HG02798 (cell line): ENCODE measurements around the gene PLCD1.
"Not testable (repeated sequence)": the region's sequence is repeated elsewhere in the genome, so short reads cannot be mapped to it uniquely, and the experiment has no call there.

ENCODE experiments used
- ATAC-seq: cut with Tn5 transposase; IDR thresholded peaks from one replicate; pipeline ENCODE4 v1.9.1; 2021; ENCODE audit warnings: mild to moderate bottlenecking; ENCODE audit not compliant: unreplicated experiment, poor library complexity

Gene PLCD1

DNA sequence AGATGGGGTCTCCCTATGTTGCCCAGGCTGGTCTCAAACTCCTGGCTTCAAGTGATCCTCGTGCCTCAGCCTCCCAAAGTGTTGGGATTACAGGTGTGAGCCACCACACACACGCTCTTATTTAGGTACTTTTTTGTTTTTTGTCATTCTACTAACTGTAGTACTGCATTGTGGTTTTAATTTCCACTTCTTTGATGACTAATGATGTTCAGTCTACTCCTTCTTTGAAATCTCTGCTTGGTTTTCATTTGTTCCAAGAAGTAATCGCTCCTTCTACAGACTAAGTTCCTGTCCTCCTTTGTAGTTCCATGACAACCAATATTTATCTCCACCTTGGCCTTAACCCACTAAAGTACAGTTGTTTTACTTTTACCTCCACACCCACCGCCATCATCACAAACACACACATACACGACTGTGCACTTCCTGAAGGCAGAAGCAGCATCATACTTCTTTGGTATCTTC, 9.0 kb upstream of the PLCD1 start:
- ATAC-seq = no peak

DNA sequence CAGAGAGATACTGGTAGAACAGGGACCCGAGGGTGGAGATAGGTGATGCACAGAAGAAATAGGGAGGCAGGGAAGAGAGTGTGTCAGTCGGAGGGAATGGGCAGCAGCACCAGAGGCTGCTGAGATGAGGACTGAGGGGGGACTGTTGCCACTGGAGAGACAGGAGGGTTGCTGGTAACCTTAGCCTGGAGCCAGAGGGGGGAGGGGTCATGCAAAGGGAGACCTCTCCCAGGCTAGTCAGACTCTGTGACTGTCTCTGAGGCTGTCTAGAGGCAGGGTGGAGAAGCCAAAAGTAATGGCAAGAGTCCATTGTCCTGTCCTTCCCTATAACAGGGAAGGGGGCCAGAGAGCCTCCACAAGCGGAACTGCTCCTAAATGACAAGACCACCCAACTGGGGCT, 7.5 kb upstream of the PLCD1 start:
- no peak for ATAC-seq

DNA sequence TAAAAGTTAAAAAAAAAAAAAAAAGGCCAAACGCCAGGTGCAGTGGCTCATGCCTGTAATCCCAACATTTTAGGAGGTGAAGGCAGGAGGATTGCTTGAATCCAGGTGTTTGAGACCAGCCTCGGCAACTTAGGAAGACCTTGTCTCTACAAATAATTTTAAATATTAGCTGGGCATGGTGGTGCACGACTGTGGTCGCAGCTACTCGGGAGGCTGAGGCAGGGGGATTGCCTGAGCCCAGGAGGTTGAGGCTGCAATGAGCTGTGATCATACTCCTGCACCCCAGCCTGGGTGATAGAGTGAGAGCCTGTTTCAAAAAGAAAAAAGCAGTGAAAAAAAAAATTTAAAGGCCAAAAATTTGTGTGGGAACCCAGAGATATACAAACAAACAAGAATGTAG, 6.8 kb upstream of the PLCD1 start:
- no peak for ATAC-seq

- not testable (repeated sequence) for ATAC-seq
Observed at GRCh38 chr3:38034335-38034734, 4.9 kb upstream of the PLCD1 start.

- ATAC-seq = not testable (repeated sequence)
Observed at GRCh38 chr3:38033586-38033985, 4.1 kb upstream of the PLCD1 start.

DNA sequence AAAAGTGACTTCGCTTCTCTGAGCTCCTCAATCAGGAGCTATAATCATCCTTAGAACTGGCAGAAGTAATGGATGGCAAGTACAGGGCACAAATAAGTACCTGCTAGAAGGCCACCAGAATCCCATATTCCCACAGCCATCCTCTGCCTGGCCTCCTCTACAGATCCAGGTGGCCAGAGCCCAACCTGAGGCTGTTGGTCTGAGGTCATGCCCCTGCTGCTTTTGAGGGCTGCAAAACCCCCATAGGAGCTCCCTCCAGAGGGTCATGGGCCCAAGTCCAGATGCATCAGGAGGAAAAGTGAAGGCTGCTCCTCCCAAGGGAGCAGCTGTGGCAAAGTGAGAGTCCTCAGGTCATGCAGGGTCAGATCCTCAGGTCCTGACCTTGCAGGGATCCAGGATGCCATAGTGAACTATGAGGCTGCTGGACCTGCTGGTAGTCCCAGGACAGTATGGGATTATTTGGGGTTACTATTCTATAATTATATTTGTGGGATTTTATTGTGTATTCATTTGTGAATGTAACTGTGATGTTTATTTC, 3.0 kb upstream of the PLCD1 start:
- no peak for ATAC-seq

DNA sequence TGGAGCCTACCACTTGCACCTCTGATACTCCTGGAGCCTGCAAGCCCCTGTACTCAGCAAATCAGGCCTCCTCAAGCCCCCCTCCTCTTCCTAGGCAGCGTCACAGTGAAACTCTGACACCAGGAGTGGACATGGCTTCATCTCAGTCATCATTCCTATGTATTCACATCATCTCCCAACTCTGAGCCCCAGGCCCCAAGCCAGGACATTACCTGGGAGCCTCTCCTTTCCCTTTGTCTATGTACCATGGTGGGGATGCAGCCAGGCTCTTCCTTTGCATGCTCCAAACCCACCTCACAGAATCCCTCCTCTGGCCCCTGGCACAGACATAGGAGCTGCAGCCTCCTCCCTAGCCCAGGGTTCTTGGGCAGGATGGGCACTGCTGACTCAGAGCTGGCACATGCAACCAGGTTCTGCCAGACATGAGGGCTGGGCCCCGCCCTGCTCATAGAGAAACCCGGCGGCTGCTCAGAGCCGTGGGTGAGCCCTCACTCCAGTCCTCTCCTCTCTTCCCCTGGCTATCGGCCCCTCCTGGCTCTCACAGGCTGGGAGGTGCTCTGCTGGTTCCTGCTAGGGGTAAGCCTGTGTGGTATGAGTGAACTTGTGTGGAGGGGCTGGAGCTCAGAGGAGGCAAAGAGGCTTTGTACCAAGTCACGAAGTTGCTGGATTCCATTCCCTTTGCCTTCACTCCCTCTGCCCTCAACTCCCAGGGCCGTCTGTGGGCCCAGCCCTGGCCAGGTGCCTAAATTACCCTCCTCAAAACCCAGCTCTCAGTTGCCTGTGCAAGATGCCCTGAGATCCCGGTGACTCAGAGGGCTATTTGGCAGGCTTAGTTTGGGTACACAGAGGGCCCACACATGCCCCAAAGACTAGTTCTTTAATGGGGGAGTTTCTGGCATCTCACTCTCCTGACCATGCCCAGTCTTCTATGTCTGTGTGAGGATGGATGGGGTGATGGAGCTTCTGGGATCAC, 1.9 kb upstream of the PLCD1 start:
- no peak for ATAC-seq

DNA sequence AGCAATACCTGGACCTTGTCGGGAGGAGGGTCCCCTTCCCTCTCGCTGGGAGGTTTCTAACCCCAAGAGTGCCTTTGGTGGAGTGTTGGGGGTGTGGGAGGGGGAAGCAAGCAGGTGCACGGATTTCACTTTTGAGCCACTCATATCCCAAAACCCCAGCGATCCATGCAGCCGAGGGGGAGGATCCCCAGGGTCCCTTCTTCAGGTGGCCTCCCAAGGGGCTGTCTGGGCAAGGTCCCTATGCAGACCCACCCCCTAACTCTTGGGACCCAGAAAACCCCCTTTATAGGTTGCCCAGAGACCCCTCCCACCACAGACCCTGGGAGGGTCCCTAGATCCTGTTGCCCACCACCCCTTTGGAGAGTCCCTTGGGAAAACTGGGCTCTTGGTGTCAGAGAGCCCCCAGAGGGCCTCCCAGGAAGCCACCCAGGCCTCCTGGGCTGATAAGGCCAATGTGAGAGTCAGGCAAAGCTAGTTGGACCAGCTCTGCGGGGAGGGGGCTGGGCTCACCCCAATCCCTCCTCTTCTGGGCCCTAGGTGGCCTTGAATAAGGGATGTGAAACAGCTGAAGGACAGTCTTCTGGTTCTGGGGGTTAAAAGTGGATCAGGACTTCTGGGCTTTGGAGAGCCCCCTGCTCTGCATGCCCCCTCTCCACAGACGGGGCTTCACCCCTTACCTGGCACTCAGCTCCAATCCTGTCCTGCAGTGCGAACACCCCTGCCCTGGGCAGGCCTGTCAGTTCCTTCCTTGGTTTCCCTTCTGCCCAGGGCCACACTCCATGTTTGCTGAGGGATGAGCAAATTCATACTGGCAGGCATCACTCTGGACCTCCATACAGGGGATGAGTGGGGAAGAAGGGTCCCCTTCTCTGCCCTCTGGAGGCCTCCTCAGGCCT, 932 bp upstream of the PLCD1 start:
- ATAC-seq = no peak

DNA sequence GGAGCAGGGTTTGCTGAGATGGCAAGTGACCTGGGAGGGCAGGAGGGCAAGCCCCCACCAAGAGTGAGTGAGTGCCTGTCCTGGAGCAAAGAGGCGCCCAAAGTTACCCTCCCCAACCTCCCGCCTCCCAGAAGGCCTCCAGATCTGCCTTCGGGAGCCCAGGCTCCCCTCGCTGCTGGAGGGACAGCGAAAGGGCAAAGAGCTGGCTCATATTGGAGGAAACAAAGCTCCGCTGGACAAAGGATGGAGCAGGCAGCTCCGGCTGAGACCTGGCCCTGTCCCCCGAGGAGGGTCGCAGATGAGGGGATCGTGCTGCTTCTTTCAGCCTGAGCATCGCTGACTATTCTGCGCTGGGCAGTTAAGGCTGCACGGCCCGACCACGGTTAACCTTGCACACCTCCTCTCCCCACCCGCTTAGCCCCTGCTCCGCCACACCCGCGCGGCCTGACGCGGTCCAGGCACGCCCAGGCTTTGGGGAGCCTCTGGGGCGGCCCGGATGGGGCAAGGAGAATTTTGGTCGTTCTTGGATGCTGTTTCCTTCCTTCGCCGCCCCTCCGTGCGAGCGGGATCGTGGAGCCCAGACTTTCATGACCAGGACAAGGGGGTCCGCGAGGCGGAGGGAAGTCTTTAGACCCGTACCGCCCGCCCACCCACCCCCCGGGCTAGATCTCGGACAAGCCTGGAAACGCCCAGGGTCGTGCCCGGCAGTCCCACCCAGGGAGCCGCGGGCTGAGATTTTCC, 651 bp downstream of the PLCD1 start:
- ATAC-seq = no peak

DNA sequence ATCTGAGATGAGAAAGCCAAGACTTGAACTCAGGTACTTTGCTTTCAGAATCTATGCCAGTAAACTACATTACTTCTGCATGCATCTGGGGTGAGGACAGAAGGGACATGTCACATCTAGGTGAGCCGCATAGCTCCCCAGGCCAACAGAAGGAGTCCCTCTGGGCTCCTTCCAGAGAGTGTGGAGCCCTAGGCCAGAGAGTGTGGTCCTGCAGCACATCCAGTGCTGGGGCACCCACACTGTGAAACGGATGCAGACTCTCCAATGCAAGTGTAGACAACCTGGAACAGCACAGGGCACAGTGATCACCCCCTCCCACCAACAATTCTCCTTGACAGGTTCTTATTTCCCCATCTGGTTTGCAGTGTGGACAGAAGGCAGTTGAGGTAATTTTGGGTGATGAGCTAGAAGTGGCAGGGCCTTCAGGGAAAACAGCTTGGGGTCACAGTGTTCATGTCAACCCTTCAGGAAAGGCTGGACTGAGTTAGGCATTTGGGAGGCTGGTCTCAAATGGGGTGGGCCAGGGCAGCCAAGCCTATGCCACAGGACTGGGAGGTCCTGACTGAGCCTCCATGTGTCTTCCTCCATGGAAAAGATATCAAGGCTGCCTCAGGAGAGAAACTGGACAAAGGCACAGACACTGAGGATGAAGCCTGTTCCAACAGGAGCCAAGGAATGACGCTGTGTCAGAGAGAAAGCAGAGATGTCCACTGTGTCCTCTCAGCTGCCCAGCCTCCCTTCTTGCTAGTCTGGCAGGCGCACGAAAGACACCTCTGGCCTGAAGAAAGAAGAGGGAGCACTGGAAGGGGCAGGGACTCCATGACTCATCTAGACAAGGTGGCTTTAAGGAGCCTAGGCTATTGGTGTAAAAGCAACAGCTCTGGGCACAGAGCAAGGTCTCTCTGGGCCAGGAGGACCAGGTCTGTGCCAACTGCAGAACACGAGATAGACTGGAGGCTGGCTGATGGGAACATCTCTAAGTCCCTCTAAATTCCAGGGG, 1.7 kb downstream of the PLCD1 start:
- ATAC-seq = no peak

- no peak for ATAC-seq
Observed at GRCh38 chr3:38026856-38027255, 2.6 kb downstream of the PLCD1 start.

- no peak for ATAC-seq
Observed at GRCh38 chr3:38022896-38023709, 6.3 kb downstream of the PLCD1 start.

GRCh38 chr3:38022301-38022700, 7.1 kb downstream of the PLCD1 start:
- ATAC-seq = no peak

- no peak for ATAC-seq
Observed at GRCh38 chr3:38021196-38021595, 8.2 kb downstream of the PLCD1 start.

GRCh38 chr3:38020342-38020726, 9.1 kb downstream of the PLCD1 start:
- no peak for ATAC-seq

DNA sequence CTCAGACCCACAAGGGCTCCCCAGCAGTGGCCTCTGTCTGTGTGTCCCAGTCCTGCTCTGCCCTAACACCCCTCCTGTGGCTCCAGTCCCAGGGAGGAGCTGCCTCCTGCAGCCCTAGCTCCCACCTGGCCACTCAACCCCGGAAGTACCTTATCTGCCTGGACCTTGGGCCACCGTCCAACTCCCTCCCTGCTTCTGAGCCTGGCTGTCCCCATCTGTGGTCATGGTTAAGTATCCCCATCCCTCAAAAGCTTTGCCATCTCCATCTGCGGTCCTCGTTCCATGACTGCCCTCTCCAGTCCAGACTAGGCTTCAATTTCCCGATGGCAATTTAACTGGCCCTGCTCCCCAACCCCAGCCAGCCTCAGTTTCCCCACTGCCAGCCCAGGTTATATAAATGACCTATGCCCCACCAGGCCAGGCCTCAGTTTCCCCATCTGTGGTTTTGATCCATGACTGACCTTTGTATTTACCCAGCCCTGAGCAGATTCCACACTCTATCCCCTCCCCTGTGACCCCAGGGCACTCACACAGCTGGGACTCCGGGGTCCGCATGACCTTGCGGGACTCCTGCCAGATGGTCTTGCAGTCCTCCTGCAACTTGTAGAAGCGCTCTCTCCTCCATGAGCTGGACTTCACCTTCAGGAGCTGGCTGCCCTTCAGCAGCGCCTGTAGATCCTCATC, 9.6 kb downstream of the PLCD1 start:
- no peak for ATAC-seq
